OCI-M1 (cell line): ENCODE results near the gene RPS6KA3.

ENCODE experiments used
- DNase-seq: peaks from one replicate; lab custom pipeline; 2025; lab: John Stamatoyannopoulos, UW

Gene RPS6KA3

GRCh38 chrX:20266810-20267606 is at the start of gene RPS6KA3:
RPS6KA3 (minus strand) TSS chrX:20266909; CDS start chrX:20266632, 277 bp downstream.
- DNase-seq = peak; percentile 86

DNA sequence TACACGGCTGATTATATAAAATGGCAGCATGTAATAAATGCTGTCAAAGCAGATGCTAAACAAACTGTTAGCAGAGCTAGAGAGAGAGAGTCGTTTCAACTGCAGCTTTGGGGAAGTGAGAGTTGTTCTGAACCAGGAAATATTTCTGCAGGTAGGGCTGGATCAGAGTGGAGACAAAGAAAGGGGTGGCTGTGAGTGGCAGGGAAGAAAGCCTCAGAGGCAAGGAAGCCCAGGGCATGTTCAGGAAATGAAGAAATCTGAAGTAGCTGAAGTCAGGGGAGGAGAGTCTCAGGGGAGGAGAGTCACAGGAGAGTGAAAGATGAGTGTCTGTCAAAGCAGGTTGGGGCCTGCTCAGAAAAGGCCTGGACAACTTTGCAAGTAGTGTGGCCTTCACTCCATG is 48.4 kb upstream of the RPS6KA3 start:
- no peak for DNase-seq

DNA sequence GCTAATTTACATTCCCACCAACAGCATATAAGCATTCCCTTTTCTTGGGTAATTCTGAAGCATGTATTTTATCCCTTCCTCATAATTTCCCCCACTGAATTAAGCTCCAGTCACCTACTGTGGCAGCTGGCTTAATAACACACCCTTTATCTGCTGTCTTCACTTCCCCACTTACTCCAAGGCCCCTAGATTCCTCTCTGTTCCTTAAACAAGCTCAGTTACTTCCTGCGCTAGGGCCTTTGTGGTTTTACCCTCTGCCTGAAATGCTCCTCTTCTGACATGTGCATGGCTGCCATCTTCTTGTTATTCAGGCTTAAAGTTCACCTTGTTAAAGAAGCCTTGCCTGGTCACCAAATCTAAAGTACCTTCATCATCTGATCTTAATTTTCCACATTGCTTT is 47.2 kb upstream of the RPS6KA3 start:
- DNase-seq = no peak

GRCh38 chrX:20312018-20312417 is 45.3 kb upstream of the RPS6KA3 start:
- DNase-seq = no peak

GRCh38 chrX:20311505-20311904 is 44.8 kb upstream of the RPS6KA3 start:
- no peak for DNase-seq

DNA sequence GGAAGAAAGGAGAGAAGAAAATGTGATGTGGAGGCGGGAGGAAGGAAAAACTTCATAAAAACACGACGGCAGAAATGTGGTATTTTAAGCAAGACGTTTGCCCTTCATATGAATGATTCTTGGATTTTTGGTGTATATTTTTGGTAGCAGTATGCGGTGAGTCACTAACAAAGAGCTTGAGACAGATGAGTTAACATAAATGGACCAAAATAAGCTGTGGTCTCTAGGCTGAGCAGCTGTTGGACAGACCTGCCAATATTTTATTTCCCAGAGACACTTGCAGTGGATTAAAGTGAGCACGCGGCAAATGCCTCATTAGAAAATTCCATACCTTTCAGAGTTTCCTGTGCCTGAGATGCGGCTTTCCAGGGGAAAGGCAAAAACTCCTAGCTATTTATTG is 43.1 kb upstream of the RPS6KA3 start:
- DNase-seq = no peak

DNA sequence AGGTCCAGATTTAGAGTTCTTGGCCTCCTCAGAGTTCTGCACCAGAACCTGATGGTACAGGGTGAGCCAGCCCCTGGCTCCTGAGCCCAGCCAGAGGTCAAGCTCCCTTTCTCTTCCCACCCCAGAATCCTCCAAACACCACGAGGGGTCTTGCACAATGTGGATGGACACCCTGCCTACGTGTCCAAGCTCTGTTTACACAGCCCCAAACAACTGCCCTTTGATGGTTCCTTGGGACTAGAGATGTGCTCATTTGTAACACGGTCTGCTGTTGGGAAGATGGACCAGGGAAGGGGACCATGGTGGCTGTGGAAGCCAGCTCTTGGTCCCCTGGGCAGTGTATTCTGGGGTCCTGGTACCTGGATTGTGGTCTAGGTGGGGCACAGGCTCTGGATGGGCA is 40.0 kb upstream of the RPS6KA3 start:
- no peak for DNase-seq

DNA sequence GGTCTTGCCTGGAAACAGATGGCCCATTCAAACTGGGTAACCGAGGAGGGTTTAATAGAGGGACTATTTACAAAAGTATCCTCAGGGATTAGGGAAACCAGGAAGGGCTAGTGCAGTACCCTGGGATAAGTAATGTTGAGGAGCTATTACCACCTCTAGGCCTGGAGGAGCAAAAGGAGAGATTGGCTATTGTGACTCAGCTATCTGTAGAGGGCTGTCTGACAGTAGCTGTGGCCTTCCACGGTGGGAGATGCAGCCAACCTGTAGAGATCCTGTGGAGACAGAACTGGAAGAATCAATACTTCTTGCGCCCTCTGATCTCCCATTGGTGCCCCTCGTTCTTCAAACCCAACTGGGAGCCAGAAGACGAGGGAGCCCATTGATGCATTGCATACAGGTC is 34.1 kb upstream of the RPS6KA3 start:
- DNase-seq = no peak

- no peak for DNase-seq
These were observed 28.2 kb upstream of the RPS6KA3 start for GRCh38 chrX:20294957-20295356.

- no peak for DNase-seq
These were observed 27.6 kb upstream of the RPS6KA3 start for GRCh38 chrX:20294284-20294683.

DNA sequence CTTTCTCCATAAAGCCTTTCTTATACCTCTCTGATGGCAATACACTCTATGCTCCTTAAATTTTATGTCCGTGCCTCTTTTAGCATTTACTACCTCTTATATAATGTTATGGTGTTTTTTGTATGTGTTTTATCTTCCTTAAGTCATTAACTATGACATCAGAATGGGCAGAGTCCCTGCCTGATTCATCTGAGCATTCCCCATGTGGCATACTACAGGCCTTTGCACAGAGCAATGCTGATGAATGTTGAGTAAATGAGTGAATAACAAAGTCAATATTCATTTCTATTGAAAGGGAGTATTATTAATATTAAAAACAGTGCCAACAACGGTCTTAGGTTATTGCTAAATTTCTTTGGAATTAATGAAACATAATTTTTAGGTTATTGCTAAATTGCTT is 18.8 kb upstream of the RPS6KA3 start:
- DNase-seq = no peak

GRCh38 chrX:20284992-20285391 is 18.3 kb upstream of the RPS6KA3 start:
- no peak for DNase-seq

- no peak for DNase-seq
These were observed 17.7 kb upstream of the RPS6KA3 start for GRCh38 chrX:20284444-20284843.

GRCh38 chrX:20280938-20281337 is 14.2 kb upstream of the RPS6KA3 start:
- DNase-seq = no peak

DNA sequence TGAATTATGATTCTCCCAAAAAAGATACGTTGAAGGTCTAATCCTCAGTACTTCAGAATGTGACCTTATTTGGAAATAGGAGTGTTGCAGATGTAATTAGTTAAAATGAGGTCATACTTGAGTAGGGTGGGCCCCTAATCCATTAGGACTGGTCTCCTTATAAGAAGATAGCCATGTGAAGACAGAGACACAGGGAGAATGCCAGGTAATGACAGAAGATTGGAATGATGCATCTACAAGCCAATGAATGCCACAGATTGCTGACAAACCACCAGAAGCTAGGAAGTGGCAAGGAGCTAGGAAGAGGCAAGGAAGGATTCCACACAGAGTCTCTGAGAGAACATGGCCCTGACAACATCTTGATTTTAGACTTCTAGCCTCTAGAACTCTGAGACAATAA is 7.4 kb upstream of the RPS6KA3 start:
- no peak for DNase-seq

DNA sequence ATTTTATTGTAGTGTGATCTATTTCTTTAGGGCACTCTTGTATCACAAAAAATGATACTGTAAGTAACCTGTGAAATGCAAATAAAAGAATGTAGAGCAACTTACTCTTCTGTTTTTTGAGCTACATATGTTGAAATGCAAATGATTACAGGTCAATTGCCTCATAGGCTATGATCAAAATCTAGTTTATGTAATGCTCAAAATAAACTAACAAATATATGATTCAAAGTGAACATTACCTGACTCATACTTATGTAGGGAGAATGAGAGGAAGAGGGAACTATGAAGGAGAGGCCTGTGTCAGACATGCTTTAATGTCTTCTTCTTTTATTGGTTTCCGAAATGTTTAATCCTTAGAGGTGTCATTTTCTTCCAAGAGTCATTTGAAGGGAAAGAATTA is 5.0 kb upstream of the RPS6KA3 start:
- DNase-seq = peak; percentile 18

- DNase-seq = no peak
These were observed 4.5 kb upstream of the RPS6KA3 start for GRCh38 chrX:20271186-20271585.

GRCh38 chrX:20270562-20270890 is 3.8 kb upstream of the RPS6KA3 start:
- DNase-seq = no peak

DNA sequence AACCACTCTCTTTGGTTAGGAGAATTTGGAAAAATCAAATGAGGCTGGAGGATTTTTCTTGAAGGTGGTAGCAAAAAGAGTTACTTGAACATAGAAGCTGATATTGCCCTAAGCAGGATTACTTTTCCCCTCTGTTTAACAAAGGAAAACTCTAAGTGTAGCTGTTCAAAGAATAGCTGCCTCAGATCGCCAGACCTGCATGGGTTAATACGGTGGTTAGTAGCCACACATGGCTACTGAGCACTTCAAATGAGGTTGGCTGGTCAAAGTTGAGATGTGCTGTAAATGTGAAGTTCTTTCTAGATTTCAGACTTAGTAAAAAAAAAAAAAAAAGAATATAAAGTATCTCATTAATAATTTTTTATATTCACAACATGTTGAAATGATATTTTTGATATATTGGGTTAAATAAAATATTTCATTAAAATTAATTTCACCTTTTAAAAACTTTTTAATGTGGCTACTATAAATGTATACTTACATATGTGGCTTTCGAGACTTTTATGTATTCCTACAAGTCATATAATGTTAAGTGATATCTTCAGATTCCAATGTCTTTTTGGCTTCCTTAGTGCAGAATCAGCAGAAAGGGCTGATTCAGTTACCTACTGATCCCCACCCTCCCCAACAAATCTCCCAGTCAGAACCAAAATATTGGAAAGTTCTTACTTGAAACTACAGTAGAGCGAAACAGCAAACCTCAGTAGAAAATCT is 3.3 kb upstream of the RPS6KA3 start:
- peak; percentile 1 for DNase-seq

- DNase-seq = no peak
These were observed 1.4 kb upstream of the RPS6KA3 start for GRCh38 chrX:20267931-20268701.

DNA sequence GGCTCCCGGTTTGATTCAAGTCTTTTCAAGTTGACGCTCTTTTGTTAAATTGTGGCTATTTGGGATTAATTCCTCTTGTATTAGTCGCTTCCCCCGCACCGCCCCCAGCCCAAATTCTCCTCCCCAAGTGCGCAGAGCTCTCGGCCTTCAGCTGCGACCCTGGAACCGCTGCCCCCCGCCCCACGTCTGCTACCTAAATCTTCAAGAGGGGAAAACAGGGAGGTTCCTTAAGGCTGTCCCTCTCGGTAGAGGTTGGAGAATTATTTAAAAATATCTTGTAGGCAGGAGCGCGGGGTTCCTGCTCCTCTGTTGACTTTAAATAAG is 860 bp upstream of the RPS6KA3 start:
- peak; percentile 13 for DNase-seq

DNA sequence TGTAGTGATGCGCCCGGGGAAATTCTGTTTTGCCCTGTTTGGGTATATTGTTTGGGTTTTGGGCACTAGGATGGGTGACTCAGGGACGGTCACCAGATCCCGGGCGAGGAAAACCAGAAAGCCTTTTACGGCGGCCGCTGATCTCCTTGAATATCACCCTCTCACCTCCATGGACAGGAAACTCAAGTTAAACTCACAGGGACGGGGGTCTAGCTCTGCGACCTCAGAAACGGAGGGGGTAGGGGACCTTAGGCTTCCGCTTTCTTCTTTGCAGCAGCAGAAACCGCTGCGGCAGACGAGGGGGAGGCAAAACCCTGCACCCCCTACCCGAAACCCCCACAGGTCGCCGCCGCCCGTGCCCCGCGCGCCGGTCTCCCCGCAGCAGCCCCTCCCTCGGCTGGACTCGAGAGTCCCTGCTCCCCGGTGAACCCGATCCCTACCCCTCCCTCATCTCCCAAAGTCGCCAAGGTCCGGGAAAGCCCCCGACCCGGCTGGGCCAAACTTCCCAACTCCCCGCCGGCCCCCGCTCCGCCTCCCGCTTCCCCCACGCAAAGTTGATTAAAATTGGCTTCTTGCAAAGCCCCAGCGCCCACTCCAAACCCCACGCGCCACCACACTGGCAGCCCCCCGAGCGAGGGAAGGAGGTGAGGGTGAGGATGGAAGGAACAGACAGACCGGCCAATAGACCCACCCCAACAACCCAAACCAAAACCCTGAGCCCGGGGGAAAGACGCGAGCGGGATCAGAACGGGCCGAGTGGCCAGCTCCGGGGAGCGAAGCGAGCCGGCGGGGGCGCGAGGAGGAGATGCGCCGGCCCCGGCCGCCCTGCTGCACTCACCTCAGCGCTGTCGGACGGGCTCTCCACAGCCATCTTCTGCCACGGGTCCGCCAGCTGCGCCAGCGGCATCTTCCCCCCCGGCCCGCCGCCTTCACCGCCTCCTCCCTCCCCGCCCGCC is 705 bp downstream of the RPS6KA3 start:
- peak; percentile 59 for DNase-seq
